Fibroblast of the conjunctiva (primary cell): ENCODE data around the gene RAPGEF3.

Experiments used
- DNase-seq: peaks from one replicate; pipeline ENCODE4 v3.0.0-alpha.2; 2010; ENCODE audit warnings: low read depth

The RAPGEF3 gene

DNA sequence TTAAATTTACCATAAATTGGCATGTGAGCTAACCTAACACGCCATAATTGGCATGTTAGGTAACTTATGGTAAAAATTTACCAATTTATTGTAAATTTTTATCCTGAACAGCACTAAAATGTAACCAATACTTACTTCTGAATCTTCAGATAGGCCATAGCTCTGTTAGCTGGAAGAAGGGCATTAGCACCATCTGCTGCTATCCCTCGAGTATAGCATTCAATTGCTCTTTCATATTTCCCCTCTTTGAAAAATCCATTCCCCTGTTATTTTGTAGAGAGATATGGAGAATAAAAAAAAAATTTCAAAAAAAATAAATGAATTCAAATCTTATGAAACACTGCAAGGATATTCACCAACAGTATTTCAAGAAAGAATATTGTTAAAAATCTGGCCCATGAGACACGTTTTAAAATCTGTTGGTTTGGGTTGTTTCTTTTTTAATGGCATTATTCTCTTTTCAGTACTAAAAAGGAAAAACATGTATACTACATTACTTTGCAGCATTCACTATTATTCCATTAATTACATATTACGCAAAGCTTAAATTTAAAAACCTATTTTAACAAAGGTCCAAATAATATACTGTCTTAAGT, 71.9 kb downstream of the RAPGEF3 start:
- DNase-seq = peak; percentile 53
